CD14-positive monocyte (primary cell): ENCODE results near the gene SERPINA12. TPM values are rescaled to one million over a fixed set of nuclear protein-coding genes. Genes with fewer than 3 reads are reported as not detected.

ENCODE experiments used
- DNase-seq, 3 donors: peaks; one replicate each; pipeline ENCODE4 v3.0.0-alpha.2; 2011 to 2022
- H2AFZ ChIP-seq: 2 replicates; pipeline ENCODE4 v1.6.0; 2012; ENCODE audit warnings: mild to moderate bottlenecking, low read depth, low read length, inconsistent platforms; ENCODE audit not compliant: insufficient read depth, poor library complexity, severe bottlenecking
- H3K27ac ChIP-seq, 2 donors: 1 replicate in 1 of 2; 2 replicates in 1 of 2; pipeline ENCODE4 v1.5.1; 2012 to 2013; ENCODE audit warnings: low read length in 2 of 2, control low read depth in 1 of 2, inconsistent platforms in 1 of 2, low read depth in 1 of 2, mild to moderate bottlenecking in 1 of 2
- H3K27me3 ChIP-seq, 2 donors: one replicate each; pipeline versions ENCODE4 v1.6.0 to v1.6.1; 2011 to 2013; ENCODE audit warnings: low read length in 2 of 2; ENCODE audit not compliant: control insufficient read depth in 2 of 2, insufficient read depth in 2 of 2
- H3K36me3 ChIP-seq, 2 donors: replicated peaks in 1 of 2; 1 replicate in 1 of 2; 2 replicates in 1 of 2; pipeline versions ENCODE4 v1.5.1 to v1.6.1; 2012 to 2013; ENCODE audit warnings: low read length in 2 of 2, control low read depth in 1 of 2, inconsistent platforms in 1 of 2, mild to moderate bottlenecking in 1 of 2; ENCODE audit not compliant: insufficient read depth in 2 of 2, control insufficient read depth in 1 of 2
- H3K4me1 ChIP-seq, 2 donors: 1 replicate in 1 of 2; 2 replicates in 1 of 2; pipeline versions ENCODE4 v1.5.1 to v1.6.1; 2012 to 2013; ENCODE audit warnings: low read length in 2 of 2, control low read depth in 1 of 2, inconsistent platforms in 1 of 2, mild to moderate bottlenecking in 1 of 2, moderate library complexity in 1 of 2; ENCODE audit not compliant: insufficient read depth in 2 of 2, control insufficient read depth in 1 of 2
- H3K4me2 ChIP-seq: replicated peaks from 2 replicates; pipeline ENCODE3; 2012; ENCODE audit warnings: low read length, moderate library complexity, mild to moderate bottlenecking; ENCODE audit not compliant: poor library complexity, severe bottlenecking; ENCODE audit errors: extremely low read depth
- H3K4me3 ChIP-seq, 3 experiments: fragments of 200-600 bp in 1 of 3; sonication (generic) in 1 of 3; replicated peaks in 1 of 3; 1 replicate in 2 of 3; 2 replicates in 1 of 3; pipeline ENCODE4 v1.5.1; 2011 to 2013; ENCODE audit warnings: low read length in 3 of 3, mild to moderate bottlenecking in 3 of 3, control low read depth in 2 of 3, low read depth in 2 of 3, inconsistent platforms in 1 of 3, moderate library complexity in 1 of 3
- H3K79me2 ChIP-seq: 2 replicates; pipeline ENCODE4 v1.6.0; 2012; ENCODE audit warnings: mild to moderate bottlenecking, control low read depth, inconsistent platforms, low read length, moderate library complexity; ENCODE audit not compliant: insufficient read depth
- H3K9ac ChIP-seq: 2 replicates; pipeline ENCODE4 v1.6.0; 2017; ENCODE audit warnings: low read length, mild to moderate bottlenecking; ENCODE audit not compliant: insufficient read depth, poor library complexity, severe bottlenecking
- H3K9me3 ChIP-seq, 2 donors: replicated peaks in 1 of 2; 1 replicate in 1 of 2; 2 replicates in 1 of 2; pipeline versions ENCODE4 v1.5.1 to v1.6.1; 2012 to 2013; ENCODE audit warnings: low read length in 2 of 2, control low read depth in 1 of 2; ENCODE audit not compliant: control insufficient read depth in 1 of 2, insufficient read depth in 1 of 2
- H4K20me1 ChIP-seq: 2 replicates; pipeline ENCODE4 v1.6.0; 2012; ENCODE audit warnings: mild to moderate bottlenecking, low read length, control low read depth, moderate library complexity; ENCODE audit not compliant: insufficient read depth
- H3K27ac Mint-ChIP-seq, 7 donors: one replicate each; pipeline ENCODE4 v1.8.0; 2020; ENCODE audit warnings: mild to moderate bottlenecking in 7 of 7, mixed read lengths in 7 of 7, moderate library complexity in 6 of 7, inconsistent platforms in 2 of 7
- H3K27me3 Mint-ChIP-seq, 3 donors: one replicate each; pipeline ENCODE4 v1.8.0; 2021 to 2022; ENCODE audit warnings: low read depth in 3 of 3, mild to moderate bottlenecking in 3 of 3, mixed read lengths in 3 of 3, moderate library complexity in 3 of 3, inconsistent platforms in 1 of 3
- H3K36me3 Mint-ChIP-seq, 2 donors: one replicate each; pipeline ENCODE4 v1.8.0; 2020; ENCODE audit warnings: mixed read lengths in 2 of 2, inconsistent platforms in 1 of 2, mild to moderate bottlenecking in 1 of 2
- H3K4me1 Mint-ChIP-seq: one replicate; pipeline ENCODE4 v1.8.0; 2020; ENCODE audit warnings: mild to moderate bottlenecking, mixed read lengths
- H3K4me3 Mint-ChIP-seq, 2 donors: one replicate each; pipeline ENCODE4 v1.8.0; 2020; ENCODE audit warnings: mild to moderate bottlenecking in 2 of 2, mixed read lengths in 2 of 2, moderate library complexity in 1 of 2
- H3K9me3 Mint-ChIP-seq, 7 donors: one replicate each; pipeline ENCODE4 v1.8.0; 2020 to 2022; ENCODE audit warnings: mixed read lengths in 7 of 7, mild to moderate bottlenecking in 6 of 7, moderate library complexity in 6 of 7, inconsistent platforms in 2 of 7
- CTCF ChIP-seq: fragments of 200-600 bp; IDR thresholded peaks from one replicate; pipeline ENCODE4 v1.8.0; 2022; ENCODE audit warnings: antibody characterized with exemption, mild to moderate bottlenecking
- WGBS: methylation state at CpG from one replicate; pipeline ENCODE4 v1.1.5; 2013; ENCODE audit warnings: missing lambda C conversion rate; ENCODE audit not compliant: insufficient coverage; 5-methylcytosine and 5-hydroxymethylcytosine counted together
- intact Hi-C, 2 donors: fragments of 100-400 bp; cut with micrococcal nuclease; formaldehyde crosslinking; loops; one replicate each; pipeline versions ENCODE4 v1.15.0 to v1.15.1; 2023
- polyA plus RNA-seq, 3 donors: library from polyadenylated mRNA; depleted of rRNA in 1 of 3; unstranded in 2 of 3; stranded (reverse) in 1 of 3; fragments of 300-500 nt in 2 of 3; fragments of >200 nt in 1 of 3; fragmentation: Illumina TruSeq in 2 of 3; gene quantifications; 1 replicate in 2 of 3; 2 replicates in 1 of 3; pipeline ENCODE4 v1.2.3, GENCODE V29; 2012 to 2021

SERPINA12 gene
- polyA plus RNA-seq, 3 donors: not detected

- peaks cover 5% of the 10 kb centered on the region for H3K4me1 Mint-ChIP-seq
These were observed 34.7 kb downstream of the SERPINA12 start for GRCh38 chr14:94474581-94475031.

DNA sequence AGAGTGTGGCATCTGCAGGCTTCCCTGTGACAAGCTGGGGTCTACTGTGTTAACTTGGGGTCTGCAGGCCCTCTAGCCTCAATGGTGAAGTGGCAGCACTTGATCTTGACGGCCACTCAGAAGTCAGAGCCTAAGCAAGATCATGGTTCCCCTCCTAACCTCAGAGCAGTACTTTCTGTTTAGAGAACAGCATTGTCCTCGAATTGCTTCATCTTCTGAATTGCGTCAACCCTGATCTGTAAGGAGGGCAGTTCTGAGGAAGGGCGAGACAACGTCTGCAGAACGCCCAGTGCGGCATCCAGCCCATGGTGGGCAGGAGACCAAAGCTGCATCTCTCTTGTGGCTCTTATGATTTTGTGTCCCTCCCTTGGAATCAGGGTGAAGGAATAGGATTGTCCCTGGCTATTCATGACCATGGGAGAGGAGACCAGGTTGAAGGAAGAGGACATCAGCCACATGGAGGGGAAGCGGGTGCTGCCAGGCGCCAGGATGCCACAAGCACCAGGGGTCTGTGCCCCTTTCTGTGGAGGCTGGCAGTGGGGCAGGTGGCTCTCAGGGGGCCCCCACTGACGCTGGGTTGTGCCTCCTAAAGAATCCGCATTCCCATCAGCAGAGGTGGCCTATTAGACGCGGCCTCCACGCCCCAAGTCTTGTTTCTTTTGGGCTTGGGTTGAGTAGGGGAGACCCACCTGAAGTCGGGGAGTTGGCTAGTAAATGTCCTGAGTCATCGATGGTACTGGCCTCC lies 35.4 kb downstream of the SERPINA12 start:
- H3K9ac ChIP-seq: no peak overlapping the region
- no peak overlapping the region for H3K27ac ChIP-seq

More at GRCh38 chr14:94474581-94475031, 34.7 kb downstream of the SERPINA12 start:
- no peak for DNase-seq
- H3K4me1 ChIP-seq: peaks cover 3 to 7% of the 10 kb centered on the region in 2 donors
- H3K36me3 ChIP-seq: no peaks in the 10 kb centered on the region
- no peak for TF ChIP-seq CTCF
- no peaks in the 10 kb centered on the region for H3K27me3 ChIP-seq
- no peaks in the 10 kb centered on the region for H3K79me2 ChIP-seq
- no peak overlapping the region for H3K4me2 ChIP-seq
- intact Hi-C loops: no loop called here
- no peak overlapping the region for H3K9ac ChIP-seq
- Mint-ChIP-seq H3K9me3 (peaks cover 10 to 23% (median 16%) of the 10 kb centered on the region in 7 donors), H3K36me3 (no peaks in the 10 kb centered on the region), H3K27me3 (peaks cover 3 to 12% (median 7%) of the 10 kb centered on the region in 3 donors), H3K27ac (no peak overlapping the region), H3K4me3 (no peak overlapping the region)
- 96% methylated on average over 7 of the region's 7 CpGs for WGBS
- no peak overlapping the region for H3K4me3 ChIP-seq
- H4K20me1 ChIP-seq: no peaks in the 10 kb centered on the region
- H3K9me3 ChIP-seq: peaks cover 9 to 19% of the 10 kb centered on the region in 2 donors
- H2AFZ ChIP-seq: no peak overlapping the region
- H3K27ac ChIP-seq: no peak overlapping the region

More for the DNA sequence above, 35.4 kb downstream of the SERPINA12 start:
- no peak for TF ChIP-seq CTCF
- Mint-ChIP-seq H3K36me3 (no peaks in the 10 kb centered on the region), H3K4me1 (peaks cover 5% of the 10 kb centered on the region), H3K27me3 (peaks cover 3 to 10% (median 9%) of the 10 kb centered on the region in 3 donors), H3K4me3 (no peak overlapping the region), H3K27ac (peak overlapping the region in 1 of 7 donors; percentile 62), H3K9me3 (peaks cover 6 to 18% (median 12%) of the 10 kb centered on the region in 7 donors)
- Histone ChIP-seq H3K79me2 (no peaks in the 10 kb centered on the region), H3K4me1 (peaks cover 3 to 7% of the 10 kb centered on the region in 2 donors), H3K27me3 (no peaks in the 10 kb centered on the region), H3K4me3 (no peak overlapping the region), H4K20me1 (no peaks in the 10 kb centered on the region), H3K4me2 (no peak overlapping the region), H2AFZ (no peak overlapping the region), H3K36me3 (no peaks in the 10 kb centered on the region), H3K9me3 (peaks cover 3 to 16% of the 10 kb centered on the region in 2 donors)
- intact Hi-C loops: no loop called here
- peak; percentile 33 to 53 (median 37) for DNase-seq
- WGBS: 61% methylated on average over 16 of the region's 16 CpGs
